NB4 (cell line): Measurements from ENCODE around the gene POM121L2.

Experiments used
- CTCF ChIP-seq: IDR thresholded peaks from one replicate; pipeline ENCODE4 v1.5.1; 2012; ENCODE audit warnings: low read depth, low read length
- MYC ChIP-seq: IDR thresholded peaks from 2 replicates; pipeline ENCODE4 v1.6.1; 2011; ENCODE audit warnings: low read depth, low read length
- POLR2A ChIP-seq: IDR thresholded peaks from 2 replicates; pipeline ENCODE4 v1.6.1; 2011; ENCODE audit warnings: mild to moderate bottlenecking; ENCODE audit not compliant: insufficient read length; ENCODE audit errors: extremely low read depth
- TF ChIP-seq, protein P1 (sequence below): IDR thresholded peaks from 2 replicates; pipeline ENCODE4 v1.6.1; 2011; ENCODE audit warnings: low read depth, low read length

DNA sequence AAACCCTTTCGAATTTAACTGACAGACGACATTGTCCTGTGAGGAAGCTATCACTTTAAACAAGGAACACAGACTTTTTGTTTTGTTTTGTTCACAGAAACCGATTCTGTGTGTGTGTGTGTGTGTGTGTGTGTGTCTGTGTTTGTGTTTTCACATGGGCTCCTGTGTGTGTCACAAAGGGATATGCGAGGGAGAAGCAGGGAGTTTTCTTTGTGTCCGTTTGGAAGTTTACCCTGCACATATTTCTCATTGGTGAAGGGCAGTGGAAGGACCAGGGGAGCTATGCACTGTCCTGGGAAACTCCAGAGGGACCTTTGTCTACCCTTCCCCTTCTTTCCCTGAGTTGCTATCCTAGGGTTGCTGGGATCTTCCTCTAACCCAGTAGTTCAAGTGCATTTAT is 17.7 kb downstream of the POM121L2 start:
- TF ChIP-seq CTCF (no peak), POLR2A (no peak), MYC (no peak)
- TF ChIP-seq, protein P1, sequence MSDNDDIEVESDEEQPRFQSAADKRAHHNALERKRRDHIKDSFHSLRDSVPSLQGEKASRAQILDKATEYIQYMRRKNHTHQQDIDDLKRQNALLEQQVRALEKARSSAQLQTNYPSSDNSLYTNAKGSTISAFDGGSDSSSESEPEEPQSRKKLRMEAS, result no peak
